Stimulated activated CD4-positive, alpha-beta T cell treated with anti-CD3 and anti-CD28 coated beads, TNF-alpha, amount 100 ng/mL, for 4 hours (primary cell): ENCODE data around the gene CDKN3.
"Not testable (repeated sequence)": the region's sequence is repeated elsewhere in the genome, so short reads cannot be mapped to it uniquely, and the experiment has no call there.

Experiments
- DNase-seq, 3 experiments: peaks; one replicate each; pipeline ENCODE4 v3.0.0-alpha.2; 2020; ENCODE audit warnings: low read depth in 3 of 3

The CDKN3 gene

GRCh38 chr14:54370323-54371198, 26.2 kb upstream of the CDKN3 start:
- no peak for DNase-seq

- DNase-seq = no peak
These were observed 22.5 kb upstream of the CDKN3 start for GRCh38 chr14:54374117-54374884.

- DNase-seq = no peak
These were observed 19.3 kb upstream of the CDKN3 start for GRCh38 chr14:54377501-54377900.

- not testable (repeated sequence) for DNase-seq
These were observed 17.9 kb upstream of the CDKN3 start for GRCh38 chr14:54378893-54379292.

GRCh38 chr14:54380558-54380957, 16.2 kb upstream of the CDKN3 start:
- not testable (repeated sequence) for DNase-seq

- DNase-seq = no peak
These were observed 15.0 kb upstream of the CDKN3 start for GRCh38 chr14:54381821-54382220.

- DNase-seq = no peak
These were observed 13.0 kb upstream of the CDKN3 start for GRCh38 chr14:54383835-54384234.

- DNase-seq = no peak
These were observed 11.3 kb upstream of the CDKN3 start for GRCh38 chr14:54385556-54385955.

GRCh38 chr14:54387328-54387727, 9.5 kb upstream of the CDKN3 start:
- no peak for DNase-seq

- no peak for DNase-seq
These were observed 4.5 kb upstream of the CDKN3 start for GRCh38 chr14:54392131-54392859.

GRCh38 chr14:54392986-54393884, 3.6 kb upstream of the CDKN3 start:
- DNase-seq = not testable (repeated sequence)

GRCh38 chr14:54394596-54394995, 2.2 kb upstream of the CDKN3 start:
- DNase-seq = no peak

- DNase-seq = no peak
These were observed 1.5 kb upstream of the CDKN3 start for GRCh38 chr14:54395284-54395683.

- DNase-seq = no peak
These were observed 1.1 kb upstream of the CDKN3 start for GRCh38 chr14:54395716-54396115.

GRCh38 chr14:54396183-54396492, 669 bp upstream of the CDKN3 start:
- DNase-seq = no peak

GRCh38 chr14:54399560-54399959, 2.8 kb downstream of the CDKN3 start:
- DNase-seq = no peak

- not testable (repeated sequence) for DNase-seq
These were observed 6.7 kb downstream of the CDKN3 start for GRCh38 chr14:54403401-54404005.

GRCh38 chr14:54410215-54410614, 13.4 kb downstream of the CDKN3 start:
- no peak for DNase-seq

GRCh38 chr14:54411371-54411770, 14.6 kb downstream of the CDKN3 start:
- DNase-seq = no peak

- no peak for DNase-seq
These were observed 23.8 kb downstream of the CDKN3 start for GRCh38 chr14:54420478-54421142.
